ENCODE data around the gene CHRDL1.

The CHRDL1 gene

GRCh38 chrX:110758781-110759422, 36.7 kb downstream of the CHRDL1 start:
- TF ChIP-seq GATA3 (IDR thresholded peaks at IDR 0.05; ENCODE audit: low read depth, low read length), result no peak
- no peak for TF ChIP-seq GATA2 (IDR thresholded peaks at IDR 0.05; ENCODE audit: low read depth, low read length)

- TF ChIP-seq GATA2 (IDR thresholded peaks at IDR 0.05; ENCODE audit: low read depth, low read length), result no peak
- TF ChIP-seq GATA3 (IDR thresholded peaks at IDR 0.05; ENCODE audit: low read depth, low read length), result no peak
Observed at GRCh38 chrX:110755611-110756010, 40.0 kb downstream of the CHRDL1 start.

DNA sequence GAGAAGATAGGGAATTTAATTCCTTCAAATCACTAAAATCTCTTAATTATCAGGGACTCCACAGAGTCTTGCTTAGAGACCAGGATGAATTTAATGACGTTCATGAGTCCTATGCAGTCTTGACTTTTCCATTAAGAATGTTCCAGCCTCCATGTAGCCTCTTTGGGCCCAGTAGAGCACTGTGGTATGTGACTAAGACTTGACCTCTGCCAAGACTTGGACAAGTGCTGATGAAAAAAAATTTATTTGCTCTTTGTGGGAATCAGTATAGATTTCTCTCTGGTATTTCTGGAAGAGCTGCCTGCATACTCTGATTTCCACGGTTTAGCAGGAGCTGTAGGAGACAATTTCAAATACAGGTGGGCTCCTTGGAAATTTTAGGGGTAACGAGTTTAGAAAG, 40.6 kb downstream of the CHRDL1 start:
- no peak for TF ChIP-seq GATA2 (IDR thresholded peaks at IDR 0.05; ENCODE audit: low read depth, low read length)
- no peak for TF ChIP-seq GATA3 (IDR thresholded peaks at IDR 0.05; ENCODE audit: low read depth, low read length)

- TF ChIP-seq GATA2 (IDR thresholded peaks at IDR 0.05; ENCODE audit: low read depth, low read length) (no peak), GATA3 (IDR thresholded peaks at IDR 0.05; ENCODE audit: low read depth, low read length) (no peak)
Observed at GRCh38 chrX:110750526-110751189, 45.0 kb downstream of the CHRDL1 start.

DNA sequence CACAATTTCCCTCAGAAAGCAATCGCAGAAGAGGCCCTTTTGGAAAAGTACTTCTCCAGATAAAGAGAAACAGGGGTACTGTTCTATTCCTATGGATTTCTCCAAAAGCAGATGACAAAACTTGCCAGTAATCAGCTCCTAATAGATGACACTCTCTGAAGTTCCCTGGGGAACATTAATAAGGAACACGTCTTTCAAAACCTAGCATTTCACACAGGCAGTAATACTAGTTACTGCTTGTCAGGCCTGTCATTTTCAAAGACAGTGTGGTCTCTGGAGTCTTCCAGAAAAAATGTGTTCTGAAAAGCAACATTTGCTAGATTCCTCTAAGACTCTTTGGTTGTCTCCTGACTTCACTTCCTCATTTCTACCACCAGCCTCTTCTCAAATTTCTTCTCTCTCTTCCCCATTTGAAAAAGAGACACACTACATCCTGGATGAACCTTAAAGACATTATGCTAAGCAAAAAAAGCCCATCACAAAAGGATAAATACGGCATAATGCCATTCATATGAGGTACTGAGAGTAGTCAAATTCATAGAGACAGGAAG, 47.3 kb downstream of the CHRDL1 start:
- TF ChIP-seq GATA2 (IDR thresholded peaks at IDR 0.05; ENCODE audit: low read depth, low read length) (no peak), GATA3 (IDR thresholded peaks at IDR 0.05; ENCODE audit: low read depth, low read length) (no peak)

DNA sequence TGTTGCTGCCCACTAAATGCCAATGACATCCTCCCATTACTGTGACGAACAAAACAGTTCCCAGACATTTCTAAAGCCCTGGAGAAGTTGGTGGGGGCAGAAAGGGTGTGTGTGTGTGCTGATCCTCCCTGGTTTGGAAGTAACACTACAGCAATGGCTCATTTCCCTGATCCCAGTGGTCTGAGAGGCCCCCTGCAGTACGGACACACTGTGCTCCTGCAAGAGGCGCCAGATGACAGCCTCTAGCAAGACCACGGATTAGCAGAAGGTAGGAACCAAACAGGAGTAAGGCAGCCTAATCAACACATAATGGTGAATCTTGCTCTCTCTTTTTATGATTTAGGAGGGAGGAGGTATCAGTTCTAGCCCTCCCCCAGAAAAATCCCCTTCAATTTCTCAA, 49.6 kb downstream of the CHRDL1 start:
- no peak for TF ChIP-seq GATA3 (IDR thresholded peaks at IDR 0.05; ENCODE audit: low read depth, low read length)

DNA sequence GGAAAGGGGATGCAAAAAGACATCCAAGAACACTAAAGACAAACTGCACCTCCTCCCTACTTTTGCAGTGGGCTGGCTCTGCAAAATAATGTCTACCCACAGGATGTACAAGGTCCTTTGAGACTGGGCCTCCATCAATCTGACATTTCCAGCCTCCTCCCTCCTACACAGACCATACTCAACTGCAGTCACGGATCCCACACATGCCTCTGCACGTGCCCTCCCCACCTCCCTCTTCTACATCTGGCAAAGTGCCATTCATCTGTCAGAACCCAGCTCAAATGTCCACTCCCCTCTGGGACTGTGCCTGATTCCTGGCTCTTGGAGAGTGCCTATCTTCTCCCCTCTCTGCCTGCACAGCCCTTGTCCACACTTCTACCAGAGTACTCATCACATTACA, 50.3 kb downstream of the CHRDL1 start:
- TF ChIP-seq GATA2 (IDR thresholded peaks at IDR 0.05; ENCODE audit: low read depth, low read length), result no peak

DNA sequence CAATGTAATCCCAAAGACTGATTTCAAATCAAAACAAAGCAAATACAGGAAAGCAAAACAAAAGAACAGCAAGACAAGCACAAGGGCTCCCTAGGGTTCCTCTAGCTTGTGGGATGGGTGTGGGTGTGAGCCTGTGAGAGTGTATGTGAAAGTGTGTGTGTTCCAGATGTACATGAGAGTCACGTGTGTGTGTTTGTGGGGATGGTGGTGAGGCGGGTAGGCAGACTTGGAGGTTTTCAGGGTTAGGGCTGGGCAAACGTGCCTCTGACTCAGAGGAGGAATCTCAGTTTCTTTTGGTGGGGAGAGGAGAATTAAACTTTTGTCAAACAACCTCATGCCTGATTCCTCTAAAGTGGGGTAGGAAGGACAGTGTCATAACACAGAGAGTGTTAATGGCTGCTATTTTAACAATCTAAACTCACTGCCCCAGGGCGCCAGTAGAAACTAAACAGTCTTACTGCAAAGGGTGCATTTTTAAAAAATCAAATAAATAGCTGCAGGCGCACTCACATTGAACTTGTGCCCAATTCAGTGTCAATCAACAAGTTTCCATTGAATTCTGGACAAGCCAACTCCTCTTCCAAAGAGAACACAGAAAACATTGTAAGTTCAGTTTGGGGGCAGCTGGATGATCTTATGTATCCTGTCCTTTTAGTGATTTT, 51.8 kb downstream of the CHRDL1 start:
- TF ChIP-seq GATA3 (IDR thresholded peaks at IDR 0.05; ENCODE audit: low read depth, low read length) (no peak), GATA2 (IDR thresholded peaks at IDR 0.05; ENCODE audit: low read depth, low read length) (no peak)

DNA sequence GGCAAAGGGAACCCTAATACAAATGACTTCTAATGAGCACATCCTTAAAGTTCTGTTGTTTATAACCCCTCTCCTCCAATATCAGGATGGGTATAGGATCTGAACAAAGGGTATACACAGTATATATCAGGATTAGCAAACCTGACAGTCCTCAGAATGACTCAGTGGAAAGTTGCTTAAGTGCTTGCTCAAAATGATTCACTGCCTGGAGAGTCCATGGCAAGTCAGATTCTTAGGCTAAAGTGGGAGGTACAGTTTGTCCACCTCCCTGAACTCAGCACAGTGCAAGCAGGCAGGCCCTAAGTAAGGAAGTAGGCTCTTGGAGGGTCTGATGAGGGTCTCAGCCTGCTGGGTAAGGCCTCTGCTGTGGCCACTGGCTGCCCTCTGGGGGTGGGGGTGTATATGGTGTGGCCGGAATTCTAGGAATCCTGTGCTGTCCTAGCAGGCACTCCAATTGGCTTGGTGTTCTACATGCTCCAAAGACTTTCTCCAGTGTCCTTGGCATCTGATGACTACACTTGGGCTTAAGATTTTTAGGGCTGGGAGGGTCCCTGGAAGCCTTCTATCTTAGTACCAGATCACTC, 54.3 kb downstream of the CHRDL1 start:
- no peak for TF ChIP-seq GATA2 (IDR thresholded peaks at IDR 0.05; ENCODE audit: low read depth, low read length)
- TF ChIP-seq GATA3 (IDR thresholded peaks at IDR 0.05; ENCODE audit: low read depth, low read length), result no peak

DNA sequence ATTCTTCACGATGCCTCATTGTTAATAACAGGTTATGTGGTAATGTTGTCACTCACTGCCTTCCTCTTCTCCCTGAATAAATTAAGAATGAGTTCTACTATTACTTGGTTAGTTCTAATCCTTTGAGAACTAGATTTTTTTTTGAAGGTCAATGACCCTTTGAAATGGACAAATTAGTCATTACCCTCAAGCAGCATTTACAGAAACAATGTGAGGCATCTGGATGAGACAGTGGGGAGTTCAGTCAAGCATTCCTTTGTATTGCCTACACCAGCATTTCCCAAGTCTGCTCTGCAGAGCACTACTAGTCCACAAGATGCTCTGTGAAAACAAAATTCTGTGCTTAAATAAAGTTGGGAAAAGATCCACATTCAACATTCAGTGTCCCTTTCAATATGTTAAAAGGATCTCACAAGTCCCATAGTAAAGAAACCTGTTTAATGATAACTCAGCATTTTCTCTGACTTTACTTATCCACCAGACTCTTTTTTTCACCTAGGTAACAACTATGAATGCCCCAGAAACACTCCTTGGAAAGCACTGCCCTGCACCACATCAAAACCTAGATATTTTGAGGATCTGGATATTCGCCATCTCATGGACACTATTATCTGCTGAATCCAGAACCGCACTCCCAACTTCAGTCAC, 60.6 kb downstream of the CHRDL1 start:
- TF ChIP-seq GATA3 (IDR thresholded peaks at IDR 0.05; ENCODE audit: low read depth, low read length) (no peak), GATA2 (IDR thresholded peaks at IDR 0.05; ENCODE audit: low read depth, low read length) (no peak)

- TF ChIP-seq GATA3 (IDR thresholded peaks at IDR 0.05; ENCODE audit: low read depth, low read length) (no peak), GATA2 (IDR thresholded peaks at IDR 0.05; ENCODE audit: low read depth, low read length) (no peak)
Observed at GRCh38 chrX:110734271-110734670, 61.3 kb downstream of the CHRDL1 start.

DNA sequence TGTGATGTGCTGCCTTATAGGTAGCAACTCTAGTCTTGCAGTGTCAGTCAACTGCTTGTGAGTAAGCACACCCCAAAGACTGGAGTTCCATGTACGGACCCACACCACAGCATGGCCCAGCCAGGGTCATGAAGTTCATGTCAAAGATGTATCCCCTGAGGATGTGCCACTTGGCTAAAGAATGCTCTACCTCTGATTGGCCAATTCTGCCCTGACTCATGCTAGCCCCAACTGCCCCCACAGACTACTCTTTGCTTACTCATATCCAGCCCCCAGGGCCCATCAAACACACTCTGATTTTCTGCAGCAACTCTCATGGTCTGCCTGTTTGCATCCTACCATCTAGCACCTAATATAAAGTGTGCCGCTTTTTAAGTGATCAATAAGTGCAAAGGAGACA, 62.5 kb downstream of the CHRDL1 start:
- TF ChIP-seq GATA3 (IDR thresholded peaks at IDR 0.05; ENCODE audit: low read depth, low read length), result no peak
- no peak for TF ChIP-seq GATA2 (IDR thresholded peaks at IDR 0.05; ENCODE audit: low read depth, low read length)

DNA sequence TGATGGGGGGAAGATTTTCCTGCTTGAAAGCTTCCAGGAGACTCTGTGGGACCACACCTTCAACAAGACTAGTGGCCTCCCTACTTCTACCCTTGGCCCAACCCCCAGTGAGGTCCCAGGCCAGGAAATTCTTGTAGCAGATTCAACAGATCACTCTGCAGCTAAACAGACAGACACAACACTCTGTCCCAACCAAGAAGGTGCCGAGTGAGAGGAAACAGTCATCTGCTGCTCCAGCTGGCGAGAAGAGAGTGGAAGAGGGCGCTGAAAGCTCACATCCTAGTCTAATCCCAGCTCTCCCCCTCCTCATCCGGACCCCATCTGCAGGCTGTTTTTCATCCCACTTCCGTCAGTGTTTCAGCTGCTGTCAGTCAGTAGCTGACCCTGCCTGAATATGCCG, 63.4 kb downstream of the CHRDL1 start:
- no peak for TF ChIP-seq GATA2 (IDR thresholded peaks at IDR 0.05; ENCODE audit: low read depth, low read length)
- no peak for TF ChIP-seq GATA3 (IDR thresholded peaks at IDR 0.05; ENCODE audit: low read depth, low read length)

DNA sequence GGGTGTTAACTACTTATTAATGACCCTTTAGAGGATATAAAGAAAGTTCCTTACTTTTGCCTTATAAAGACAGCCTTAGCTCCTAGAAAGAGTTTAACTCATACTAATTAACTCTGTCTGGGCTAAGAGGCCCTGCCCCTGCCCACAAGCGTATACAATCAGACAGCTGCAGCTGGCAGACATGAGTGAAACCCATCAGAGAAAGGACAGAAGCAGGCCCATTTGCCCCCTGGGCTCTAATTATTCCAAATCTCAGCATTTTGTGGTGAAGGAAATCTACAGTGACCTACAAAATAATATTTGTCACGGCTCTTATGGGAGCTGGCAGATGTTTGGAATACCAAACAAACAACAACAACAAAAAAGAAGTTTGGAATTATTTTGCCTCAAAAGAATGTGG, 71.8 kb downstream of the CHRDL1 start:
- no peak for TF ChIP-seq GATA3 (IDR thresholded peaks at IDR 0.05; ENCODE audit: low read depth, low read length)
- no peak for TF ChIP-seq GATA2 (IDR thresholded peaks at IDR 0.05; ENCODE audit: low read depth, low read length)
